ENCODE data around the gene TRIO. TPM values are rescaled to one million over a fixed set of nuclear protein-coding genes. Genes with fewer than 3 reads are reported as not detected.
A peak's percentile ranks its signal among the peaks of the same experiment; 100 is the strongest.

The TRIO gene
- total and polyA plus RNA-seq, 12 donors = 26.2 to 85.2 (median 61.9) TPM

GRCh38 chr5:14408969-14409586, 265.9 kb downstream of the TRIO start:
- Histone ChIP-seq H3K36me3 (peaks cover 0 to 93% (median 31%) of the 10 kb centered on the region in 9 donors), H3K27ac (peak overlapping the region in 7 of 10 donors; percentile 15 to 79 (median 56)), H3K4me3 (no peak overlapping the region), H3K4me1 (peaks cover 2 to 60% (median 30%) of the 10 kb centered on the region in 9 donors), H3K27me3 (no peaks in the 10 kb centered on the region), H3K9me3 (no peaks in the 10 kb centered on the region)
- ATAC-seq = peak in 5 of 8 donors; percentile 17 to 61 (median 35)
- intact Hi-C loops (cut with DNase I) = loop anchor here in 6 of 10 donors (5.0 to 10.0 kb wide), 5 partner anchors 33 to 606 kb away; partner anchors contain the start of gene OTULINL (in 1 of the 6)
- no peak for DNase-seq
- 59 to 71% methylated on average over 14 of the region's 14 CpGs for WGBS, 2 donors
- TF ChIP-seq, protein P1, sequence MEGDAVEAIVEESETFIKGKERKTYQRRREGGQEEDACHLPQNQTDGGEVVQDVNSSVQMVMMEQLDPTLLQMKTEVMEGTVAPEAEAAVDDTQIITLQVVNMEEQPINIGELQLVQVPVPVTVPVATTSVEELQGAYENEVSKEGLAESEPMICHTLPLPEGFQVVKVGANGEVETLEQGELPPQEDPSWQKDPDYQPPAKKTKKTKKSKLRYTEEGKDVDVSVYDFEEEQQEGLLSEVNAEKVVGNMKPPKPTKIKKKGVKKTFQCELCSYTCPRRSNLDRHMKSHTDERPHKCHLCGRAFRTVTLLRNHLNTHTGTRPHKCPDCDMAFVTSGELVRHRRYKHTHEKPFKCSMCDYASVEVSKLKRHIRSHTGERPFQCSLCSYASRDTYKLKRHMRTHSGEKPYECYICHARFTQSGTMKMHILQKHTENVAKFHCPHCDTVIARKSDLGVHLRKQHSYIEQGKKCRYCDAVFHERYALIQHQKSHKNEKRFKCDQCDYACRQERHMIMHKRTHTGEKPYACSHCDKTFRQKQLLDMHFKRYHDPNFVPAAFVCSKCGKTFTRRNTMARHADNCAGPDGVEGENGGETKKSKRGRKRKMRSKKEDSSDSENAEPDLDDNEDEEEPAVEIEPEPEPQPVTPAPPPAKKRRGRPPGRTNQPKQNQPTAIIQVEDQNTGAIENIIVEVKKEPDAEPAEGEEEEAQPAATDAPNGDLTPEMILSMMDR (IDR thresholded peaks at IDR 0.05) = no peak

DNA sequence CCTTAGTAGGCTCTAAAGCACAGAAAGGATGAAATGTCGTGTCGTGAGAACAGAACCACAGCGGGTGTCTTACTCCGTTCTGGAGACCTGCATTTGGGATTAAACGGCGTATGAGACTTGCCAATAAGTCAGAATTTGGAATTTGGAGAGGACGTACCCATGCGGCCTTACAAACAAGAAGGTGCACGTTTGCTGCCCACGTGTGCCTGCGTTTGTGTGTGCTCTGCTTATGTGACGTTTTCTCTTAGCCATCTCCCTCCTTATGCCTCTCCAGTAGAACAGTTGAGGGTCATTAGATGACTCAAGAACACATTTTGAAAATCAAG, 266.9 kb downstream of the TRIO start:
- DNase-seq = no peak
- no peak overlapping the region for H3K4me3 ChIP-seq
- H3K9me3 ChIP-seq = no peaks in the 10 kb centered on the region
- peaks cover 2 to 58% (median 30%) of the 10 kb centered on the region in 9 donors for H3K4me1 ChIP-seq
- ATAC-seq = peak in 2 of 8 donors; percentile 3 to 14
- intact Hi-C loops (cut with DNase I) = loop anchor here in 1 of 10 donors (5.0 kb wide), 1 partner anchor 37 kb away; no protein-coding TSS in a partner anchor
- TF ChIP-seq, protein P1 (IDR thresholded peaks at IDR 0.05) = no peak
- WGBS, 2 donors = 81 to 85% methylated on average over 12 of the region's 12 CpGs
- peak overlapping the region in 9 of 10 donors; percentile 39 to 79 (median 59) for H3K27ac ChIP-seq
- H3K27me3 ChIP-seq = no peaks in the 10 kb centered on the region
- peaks cover 0 to 100% (median 31%) of the 10 kb centered on the region in 9 donors for H3K36me3 ChIP-seq

GRCh38 chr5:14410394-14411201, 267.5 kb downstream of the TRIO start:
- Histone ChIP-seq H3K4me1 (peaks cover 2 to 52% (median 30%) of the 10 kb centered on the region in 9 donors), H3K4me3 (no peak overlapping the region)
- no peak for DNase-seq

DNA sequence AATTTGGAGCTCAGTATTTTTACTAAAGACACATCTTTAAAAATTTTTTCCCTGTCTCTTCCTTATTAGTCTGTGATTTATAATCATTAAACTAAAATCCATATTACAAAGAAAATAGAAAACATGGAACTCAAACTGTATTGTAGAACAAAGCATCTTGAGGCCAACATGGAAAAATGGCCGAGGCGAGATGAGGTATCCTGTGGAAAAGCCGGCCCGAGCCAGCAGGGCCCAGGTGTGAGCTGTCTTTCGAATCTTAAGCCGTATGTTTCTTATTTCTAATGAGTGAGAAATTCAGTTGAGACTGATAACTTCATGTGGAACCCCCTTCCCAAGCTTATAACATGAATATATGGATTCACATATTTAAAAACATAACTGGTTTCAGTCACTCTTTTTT, 268.1 kb downstream of the TRIO start:
- H3K27me3 ChIP-seq = no peaks in the 10 kb centered on the region
- no peak for ATAC-seq
- H3K27ac ChIP-seq = peak overlapping the region in 8 of 10 donors; percentile 39 to 79 (median 60)
- no peak overlapping the region for H3K4me3 ChIP-seq
- intact Hi-C loops (cut with DNase I) = loop anchor here in 1 of 10 donors (5.0 kb wide), 1 partner anchor 36 kb away; no protein-coding TSS in a partner anchor
- TF ChIP-seq, protein P1 (IDR thresholded peaks at IDR 0.05) = no peak
- no peak for DNase-seq
- H3K4me1 ChIP-seq = peaks cover 2 to 46% (median 30%) of the 10 kb centered on the region in 9 donors
- no peaks in the 10 kb centered on the region for H3K9me3 ChIP-seq
- peaks cover 0 to 100% (median 31%) of the 10 kb centered on the region in 9 donors for H3K36me3 ChIP-seq
- WGBS, 2 donors = 85 to 87% methylated on average over 6 of the region's 6 CpGs

More at GRCh38 chr5:14410394-14411201, 267.5 kb downstream of the TRIO start:
- Histone ChIP-seq H3K36me3 (peaks cover 0 to 100% (median 31%) of the 10 kb centered on the region in 9 donors), H3K9me3 (no peaks in the 10 kb centered on the region), H3K27me3 (no peaks in the 10 kb centered on the region), H3K27ac (peak overlapping the region in 9 of 10 donors; percentile 39 to 79 (median 59))
- ATAC-seq = peak in 7 of 8 donors; percentile 41 to 67 (median 53)
- intact Hi-C loops (cut with DNase I) = loop anchor here in 1 of 10 donors (5.0 kb wide), 1 partner anchor 37 kb away; no protein-coding TSS in a partner anchor
- TF ChIP-seq, protein P1 (IDR thresholded peaks at IDR 0.05) = no peak
- WGBS, 2 donors = 68 to 72% methylated on average over 18 of the region's 18 CpGs

All from heart right ventricle (tissue), 16 donors.